Mammary epithelial cell (primary cell): ENCODE measurements around the gene GLIPR2.
A peak's percentile ranks its signal among the peaks of the same experiment; 100 is the strongest.

Source experiments
- CTCF ChIP-seq, 2 donors: IDR thresholded peaks in 1 of 2; conservative IDR thresholded peaks in 1 of 2; 2 replicates each; pipeline ENCODE4 v1.5.1; 2011 to 2012; ENCODE audit warnings: inconsistent platforms in 2 of 2, low read length in 2 of 2, mild to moderate bottlenecking in 2 of 2, control low read depth in 1 of 2, low read depth in 1 of 2; ENCODE audit not compliant: insufficient read depth in 1 of 2; ENCODE audit errors: extremely low read depth in 1 of 2
- EZH2 ChIP-seq: IDR thresholded peaks from 2 replicates; pipeline ENCODE4 v1.6.1; 2012; ENCODE audit warnings: low read length, inconsistent platforms, borderline replicate concordance

- TF ChIP-seq CTCF (conservative IDR thresholded peaks at IDR 0.05 in 1 of 2, IDR thresholded peaks at IDR 0.05 in 1 of 2; ENCODE audit: extremely low read depth in 1 of 2, insufficient read depth in 1 of 2, low read depth in 1 of 2, low read length in 2 of 2) (peak; percentile 9 to 39), EZH2 (no peak)
Measured at GRCh38 chr9:36110434-36110833, 26.1 kb upstream of the GLIPR2 start.
